Lung (tissue), 12 donors: Measurements from ENCODE around the gene TBX4. TPM values are rescaled to one million over a fixed set of nuclear protein-coding genes. Genes with fewer than 3 reads are reported as not detected.

Experiments
- ATAC-seq: fragments of 200-7000 bp; cut with Tn5 transposase; one replicate; pipeline ENCODE4 v1.9.1; 2020; ENCODE audit warnings: moderate number of reproducible peaks; ENCODE audit not compliant: insufficient read depth, low FRiP score
- DNase-seq, 3 donors: peaks; one replicate each; pipeline ENCODE4 v3.0.0-alpha.2; 2013 to 2017
- H3K27ac ChIP-seq, 2 donors: one replicate each; pipeline ENCODE4 v1.5.1; 2013; ENCODE audit warnings: mild to moderate bottlenecking in 2 of 2, moderate library complexity in 2 of 2, control low read depth in 1 of 2, inconsistent platforms in 1 of 2, low read depth in 1 of 2, low read length in 1 of 2
- H3K27me3 ChIP-seq, 3 donors: one replicate each; pipeline ENCODE4 v1.5.1; 2013; ENCODE audit warnings: low read length in 2 of 3; ENCODE audit not compliant: control insufficient read depth in 3 of 3, insufficient read depth in 3 of 3
- H3K36me3 ChIP-seq, 4 donors: one replicate each; pipeline ENCODE4 v1.5.1; 2013; ENCODE audit warnings: low read length in 4 of 4, mild to moderate bottlenecking in 1 of 4, moderate library complexity in 1 of 4; ENCODE audit not compliant: control insufficient read depth in 4 of 4, insufficient read depth in 4 of 4
- H3K4me1 ChIP-seq, 5 donors: one replicate each; pipeline ENCODE4 v1.5.1; 2013; ENCODE audit warnings: low read length in 5 of 5, mild to moderate bottlenecking in 2 of 5, moderate library complexity in 1 of 5; ENCODE audit not compliant: control insufficient read depth in 5 of 5, insufficient read depth in 5 of 5
- H3K4me3 ChIP-seq: one replicate; pipeline ENCODE4 v1.5.1; 2013; ENCODE audit warnings: mild to moderate bottlenecking, control low read depth, moderate library complexity
- H3K9ac ChIP-seq, 2 donors: one replicate each; pipeline ENCODE4 v1.5.1; 2013; ENCODE audit warnings: low read length in 2 of 2, control low read depth in 1 of 2; ENCODE audit not compliant: insufficient read depth in 1 of 2
- H3K9me3 ChIP-seq, 4 donors: one replicate each; pipeline ENCODE4 v1.5.1; 2013; ENCODE audit warnings: low read length in 3 of 4, mild to moderate bottlenecking in 1 of 4, moderate library complexity in 1 of 4; ENCODE audit not compliant: control insufficient read depth in 4 of 4, insufficient read depth in 3 of 4
- CTCF ChIP-seq: IDR thresholded peaks from 2 replicates; pipeline ENCODE4 v1.5.1; 2012; ENCODE audit warnings: mild to moderate bottlenecking; ENCODE audit errors: control extremely low read depth, extremely low read depth
- WGBS, 2 donors: extraction: QIAGEN DNeasy Blood & Tissue Kit; methylation state at CpG; one replicate each; pipeline ENCODE4 v1.1.7; 2013; 5-methylcytosine and 5-hydroxymethylcytosine counted together
- polyA plus RNA-seq, 2 donors: library from polyadenylated mRNA; stranded (reverse); fragments of 200-250 nt; gene quantifications; one replicate each; pipeline ENCODE4 v1.2.1, GENCODE V29; 2013
- total RNA-seq, 2 donors: library from RNA; depleted of rRNA in 1 of 2; stranded (reverse); fragments of >200 nt in 1 of 2; gene quantifications; one replicate each; pipeline ENCODE4 v1.2.1, GENCODE V29; 2014 to 2021
- donor health status: control.
- donor health status: control.
- donor health status: Bipolar disorder and iron deficiency.
- donor health status: healthy.
- donor health status: DM: yes; HTN: yes; CAD: no.

The TBX4 gene
- total and polyA plus RNA-seq, 4 donors = 6.1 to 53.7 (median 22.0) TPM

DNA sequence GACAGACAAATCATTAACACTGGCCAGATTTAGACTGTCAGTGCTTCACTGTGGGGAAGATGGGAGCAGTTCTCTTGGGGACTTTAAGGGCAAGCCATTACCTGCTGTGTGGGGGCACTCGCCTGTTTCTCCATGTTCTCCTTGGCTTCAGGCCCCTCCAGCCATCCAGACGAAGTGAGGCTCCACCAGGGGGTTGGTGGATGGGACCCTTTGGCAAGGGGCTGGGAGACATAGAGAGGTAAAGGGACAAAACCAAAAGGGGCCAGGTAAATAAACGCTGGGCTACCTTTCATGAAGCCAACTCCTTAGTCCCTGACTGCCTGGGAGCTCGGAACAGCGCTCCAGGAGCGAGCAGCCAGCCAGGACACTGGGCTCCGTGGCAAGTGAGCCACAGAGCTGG is 14.0 kb downstream of the TBX4 start:
- peaks cover 0 to 61% (median 28%) of the 10 kb centered on the region in 4 donors for H3K36me3 ChIP-seq
- H3K4me1 ChIP-seq = peaks cover 0 to 55% (median 21%) of the 10 kb centered on the region in 5 donors
- ATAC-seq (no peak), DNase-seq (peak in 1 of 3 donors; percentile 6)
- no peaks in the 10 kb centered on the region for H3K9me3 ChIP-seq
- no peak overlapping the region for H3K4me3 ChIP-seq
- no peak overlapping the region for H3K27ac ChIP-seq
- WGBS, 2 donors = 84 to 94% methylated on average over 7 of the region's 7 CpGs
- H3K27me3 ChIP-seq = no peaks in the 10 kb centered on the region
- TF ChIP-seq CTCF = no peak
- no peak overlapping the region for H3K9ac ChIP-seq

DNA sequence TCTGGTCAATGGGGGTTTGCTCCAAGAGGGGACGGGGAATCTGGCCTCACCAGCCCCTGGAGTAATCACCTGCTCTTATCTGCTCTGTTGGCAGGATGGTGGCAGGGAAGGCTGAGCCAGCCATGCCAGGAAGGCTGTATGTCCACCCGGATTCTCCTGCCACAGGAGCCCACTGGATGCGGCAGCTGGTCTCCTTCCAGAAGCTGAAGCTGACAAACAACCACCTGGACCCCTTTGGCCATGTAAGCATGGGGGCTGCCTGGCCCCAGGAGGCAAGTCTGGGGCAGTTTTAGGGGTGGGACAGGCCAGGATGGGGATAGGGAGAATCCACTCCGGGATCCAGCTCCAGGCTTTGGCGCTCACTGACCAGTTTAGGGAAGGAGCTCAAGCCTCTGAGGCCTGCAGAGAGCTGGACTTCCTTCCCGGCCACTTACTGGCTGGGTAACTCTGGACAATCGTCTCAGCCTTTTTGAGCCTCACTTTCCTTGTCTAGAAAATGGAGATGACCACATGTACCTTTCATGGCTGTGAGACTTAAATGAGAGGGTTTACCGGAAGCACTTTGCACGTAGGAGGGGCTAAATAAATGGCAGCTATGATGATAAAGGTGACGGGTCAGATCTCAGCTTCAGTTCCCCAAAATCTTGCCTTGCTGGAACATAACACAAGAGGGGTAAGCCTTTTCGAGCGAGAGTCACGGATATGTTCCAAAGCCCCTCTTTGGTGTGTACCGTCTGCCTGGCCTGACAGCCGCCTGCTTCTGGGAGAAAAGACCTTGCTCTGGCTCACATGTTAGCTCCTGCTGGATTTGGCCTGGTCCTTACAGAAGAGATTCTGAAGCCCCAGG is 15.4 kb downstream of the TBX4 start:
- no peaks in the 10 kb centered on the region for H3K9me3 ChIP-seq
- no peak overlapping the region for H3K4me3 ChIP-seq
- ATAC-seq (no peak), DNase-seq (peak in 2 of 3 donors; percentile 26 to 50)
- peaks cover 0 to 64% (median 30%) of the 10 kb centered on the region in 4 donors for H3K36me3 ChIP-seq
- 55 to 61% methylated on average over 15 of the region's 15 CpGs for WGBS, 2 donors
- H3K9ac ChIP-seq = no peak overlapping the region
- no peak for TF ChIP-seq CTCF
- peak overlapping the region in 1 of 2 donors; percentile 5 for H3K27ac ChIP-seq
- no peaks in the 10 kb centered on the region for H3K27me3 ChIP-seq
- H3K4me1 ChIP-seq = peaks cover 0 to 46% (median 17%) of the 10 kb centered on the region in 5 donors

DNA sequence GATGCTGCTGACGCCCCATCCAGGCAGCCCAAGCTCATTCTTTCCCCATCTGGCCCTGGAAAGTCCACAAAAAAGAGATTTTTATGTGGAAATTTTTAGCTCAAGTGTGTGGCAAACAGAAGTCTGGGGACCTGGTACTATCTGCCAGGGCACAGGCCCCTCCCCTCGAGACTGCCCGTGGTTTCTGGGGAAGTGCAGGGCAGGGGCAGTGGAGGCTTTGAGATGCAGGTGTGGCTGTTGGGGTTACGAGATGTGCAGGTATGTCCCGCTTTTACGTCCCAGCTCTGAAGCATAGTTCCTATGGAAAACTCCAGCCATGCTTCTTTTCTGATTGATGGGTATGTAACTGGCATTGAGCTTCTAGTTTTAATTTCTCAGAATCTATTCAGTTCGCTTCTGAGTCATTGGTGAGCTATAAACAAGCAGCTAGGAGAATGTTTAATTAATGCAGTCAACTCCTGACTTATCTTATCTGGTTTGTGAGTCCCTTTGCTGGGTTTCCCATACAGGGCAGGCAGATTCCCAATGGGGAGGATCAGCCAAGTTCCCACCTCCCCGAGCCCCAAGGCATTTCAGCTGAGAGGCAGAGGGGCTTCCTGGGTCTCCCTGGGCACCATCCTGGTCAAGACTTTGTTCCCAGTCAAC is 16.2 kb downstream of the TBX4 start:
- TF ChIP-seq CTCF = no peak
- Histone ChIP-seq H3K36me3 (peaks cover 0 to 62% (median 30%) of the 10 kb centered on the region in 4 donors), H3K27me3 (no peaks in the 10 kb centered on the region), H3K4me1 (peaks cover 0 to 41% (median 14%) of the 10 kb centered on the region in 5 donors), H3K9me3 (no peaks in the 10 kb centered on the region), H3K9ac (no peak overlapping the region), H3K27ac (peak overlapping the region in 1 of 2 donors; percentile 5), H3K4me3 (no peak overlapping the region)
- DNase-seq (peak in 2 of 3 donors; percentile 5 to 13), ATAC-seq (no peak)
- 73% methylated on average over 8 of the region's 8 CpGs for WGBS, 2 donors
